Transverse colon (tissue), 3 donors: Measurements from ENCODE around the gene CDCA7L.

Experiments used
- POLR2A ChIP-seq: fragments of 450-650 bp; IDR thresholded peaks from one replicate; pipeline ENCODE4 v1.6.1; 2016; ENCODE audit warnings: antibody characterized with exemption, mild to moderate bottlenecking, moderate library complexity
- TF ChIP-seq, protein P1 (sequence below), 5 experiments: fragments of 200-600 bp in 3 of 5; fragments of 450-650 bp in 2 of 5; sonication (generic) in 3 of 5; IDR thresholded peaks; 1 replicate in 2 of 5; 2 replicates in 3 of 5; pipeline ENCODE4 v1.5.1; 2016 to 2017; ENCODE audit warnings: antibody characterized with exemption in 5 of 5, inconsistent platforms in 3 of 5, mild to moderate bottlenecking in 2 of 5, moderate library complexity in 1 of 5

DNA sequence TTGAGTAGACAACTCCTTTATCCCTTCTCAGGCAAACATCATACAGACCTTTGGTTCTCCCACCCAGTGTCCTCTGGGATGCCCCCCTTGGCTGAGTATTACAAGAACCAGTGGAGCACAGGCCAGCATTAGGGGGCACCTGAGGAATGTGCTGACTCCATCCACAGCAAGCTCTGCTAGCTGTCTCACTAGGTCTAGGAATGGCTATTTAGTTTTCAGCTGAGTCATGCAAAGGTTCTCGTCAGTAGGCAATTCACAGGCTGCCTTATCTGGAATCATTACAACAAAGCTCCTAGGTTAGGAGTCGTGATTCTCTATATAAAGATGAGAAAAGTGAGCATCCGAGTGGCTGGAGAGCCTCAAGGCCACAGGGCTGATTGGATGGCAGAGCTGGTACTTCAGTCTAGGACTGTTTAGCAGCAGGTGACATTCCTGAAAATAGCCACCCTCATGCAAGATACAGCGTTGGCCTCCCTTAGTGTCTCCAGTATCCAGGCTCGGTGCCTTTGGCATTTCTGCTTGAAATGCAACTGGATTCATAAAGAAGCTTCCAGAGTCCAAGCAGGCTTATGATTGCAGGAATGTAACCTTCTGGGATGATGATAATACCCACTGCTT is 75.8 kb downstream of the CDCA7L start:
- TF ChIP-seq, protein P1, sequence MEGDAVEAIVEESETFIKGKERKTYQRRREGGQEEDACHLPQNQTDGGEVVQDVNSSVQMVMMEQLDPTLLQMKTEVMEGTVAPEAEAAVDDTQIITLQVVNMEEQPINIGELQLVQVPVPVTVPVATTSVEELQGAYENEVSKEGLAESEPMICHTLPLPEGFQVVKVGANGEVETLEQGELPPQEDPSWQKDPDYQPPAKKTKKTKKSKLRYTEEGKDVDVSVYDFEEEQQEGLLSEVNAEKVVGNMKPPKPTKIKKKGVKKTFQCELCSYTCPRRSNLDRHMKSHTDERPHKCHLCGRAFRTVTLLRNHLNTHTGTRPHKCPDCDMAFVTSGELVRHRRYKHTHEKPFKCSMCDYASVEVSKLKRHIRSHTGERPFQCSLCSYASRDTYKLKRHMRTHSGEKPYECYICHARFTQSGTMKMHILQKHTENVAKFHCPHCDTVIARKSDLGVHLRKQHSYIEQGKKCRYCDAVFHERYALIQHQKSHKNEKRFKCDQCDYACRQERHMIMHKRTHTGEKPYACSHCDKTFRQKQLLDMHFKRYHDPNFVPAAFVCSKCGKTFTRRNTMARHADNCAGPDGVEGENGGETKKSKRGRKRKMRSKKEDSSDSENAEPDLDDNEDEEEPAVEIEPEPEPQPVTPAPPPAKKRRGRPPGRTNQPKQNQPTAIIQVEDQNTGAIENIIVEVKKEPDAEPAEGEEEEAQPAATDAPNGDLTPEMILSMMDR (IDR thresholded peaks at IDR 0.05): no peak
- no peak for TF ChIP-seq POLR2A
